Stimulated activated memory B cell treated with anti-CD40 and anti-IgM and Interleukin-4, amounts not matched to agents 10 μg/mL and 1 μg/mL and 100 μg/mL, for 72 hours (primary cell): ENCODE results near the gene ACYP2.

Experiments
- ATAC-seq: fragments of 150-1000 bp; cut with Tn5 transposase; 2 replicates; pipeline ENCODE4 v1.10.0; 2021
- H3K27ac Mint-ChIP-seq: one replicate; pipeline ENCODE4 v1.8.0; 2022; ENCODE audit warnings: mild to moderate bottlenecking, mixed read lengths
- H3K27me3 Mint-ChIP-seq: one replicate; pipeline ENCODE4 v1.8.0; 2022; ENCODE audit warnings: mixed read lengths
- H3K36me3 Mint-ChIP-seq: one replicate; pipeline ENCODE4 v1.8.0; 2022; ENCODE audit warnings: mixed read lengths
- H3K4me1 Mint-ChIP-seq: one replicate; pipeline ENCODE4 v1.8.0; 2022; ENCODE audit warnings: mixed read lengths
- H3K4me3 Mint-ChIP-seq: one replicate; pipeline ENCODE4 v1.8.0; 2022; ENCODE audit warnings: mild to moderate bottlenecking, moderate library complexity, mixed read lengths
- H3K9me3 Mint-ChIP-seq: one replicate; pipeline ENCODE4 v1.8.0; 2022; ENCODE audit warnings: mixed read lengths

Gene ACYP2

DNA sequence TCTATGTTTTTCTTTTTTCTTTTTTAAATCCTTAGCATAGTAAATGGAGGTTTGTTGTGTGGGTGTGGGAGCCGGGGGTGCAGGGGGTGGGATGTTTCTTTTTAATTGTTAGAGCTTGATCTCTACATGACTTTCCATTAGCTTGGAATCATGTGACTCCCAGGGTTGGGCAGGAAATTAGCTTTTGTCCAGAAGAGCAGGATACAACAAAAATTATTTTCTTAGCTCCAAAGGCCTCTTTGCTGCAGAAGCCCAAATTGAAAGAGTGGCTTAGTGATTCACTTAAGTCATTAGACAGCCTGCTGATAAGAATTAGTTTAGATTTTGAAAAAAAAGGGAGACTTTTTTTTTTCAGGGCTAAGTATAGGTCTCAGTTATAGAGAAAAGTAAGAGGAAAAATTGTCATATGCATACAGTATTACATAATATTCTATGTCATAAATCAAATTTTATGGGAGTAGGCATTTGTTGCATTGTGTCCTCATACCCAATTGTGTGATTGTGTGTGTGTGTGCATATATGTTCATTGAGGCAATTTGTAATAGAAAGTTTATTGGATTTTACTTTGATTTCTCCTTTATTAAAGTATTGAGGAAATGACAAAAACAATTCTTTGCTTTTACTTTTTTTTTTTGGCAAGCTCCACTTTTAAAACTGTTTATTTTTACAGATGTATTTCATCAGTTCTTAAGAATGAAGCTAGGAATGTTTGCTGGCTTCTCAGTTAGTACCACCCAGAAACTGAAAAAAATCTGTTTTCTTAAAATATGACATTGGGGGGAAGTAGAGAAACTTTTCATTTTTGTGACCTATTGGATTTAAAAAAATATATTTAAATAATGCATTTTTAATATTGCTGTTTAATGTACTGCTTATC, 93.2 kb downstream of the ACYP2 start:
- ATAC-seq: no peak
- Mint-ChIP-seq H3K4me3 (no peak overlapping the region), H3K4me1 (no peaks in the 10 kb centered on the region), H3K36me3 (peaks cover 12% of the 10 kb centered on the region), H3K27me3 (no peaks in the 10 kb centered on the region), H3K9me3 (peaks cover 2% of the 10 kb centered on the region), H3K27ac (no peak overlapping the region)

GRCh38 chr2:54209379-54209778, 94.0 kb downstream of the ACYP2 start:
- ATAC-seq: no peak
- H3K36me3 Mint-ChIP-seq: peaks cover 17% of the 10 kb centered on the region
- H3K9me3 Mint-ChIP-seq: peaks cover 6% of the 10 kb centered on the region
- no peak overlapping the region for H3K4me3 Mint-ChIP-seq
- H3K27me3 Mint-ChIP-seq: no peaks in the 10 kb centered on the region
- no peaks in the 10 kb centered on the region for H3K4me1 Mint-ChIP-seq
- no peak overlapping the region for H3K27ac Mint-ChIP-seq

GRCh38 chr2:54212456-54212855, 97.0 kb downstream of the ACYP2 start:
- Mint-ChIP-seq H3K9me3 (peaks cover 12% of the 10 kb centered on the region), H3K36me3 (peaks cover 20% of the 10 kb centered on the region), H3K27ac (no peak overlapping the region), H3K4me3 (no peak overlapping the region), H3K27me3 (no peaks in the 10 kb centered on the region), H3K4me1 (no peaks in the 10 kb centered on the region)
- no peak for ATAC-seq

- Mint-ChIP-seq H3K27me3 (no peaks in the 10 kb centered on the region), H3K4me3 (no peak overlapping the region), H3K9me3 (peaks cover 12% of the 10 kb centered on the region), H3K36me3 (peaks cover 20% of the 10 kb centered on the region), H3K4me1 (no peaks in the 10 kb centered on the region), H3K27ac (no peak overlapping the region)
- no peak for ATAC-seq
Observed at GRCh38 chr2:54213082-54213481, 97.7 kb downstream of the ACYP2 start.

DNA sequence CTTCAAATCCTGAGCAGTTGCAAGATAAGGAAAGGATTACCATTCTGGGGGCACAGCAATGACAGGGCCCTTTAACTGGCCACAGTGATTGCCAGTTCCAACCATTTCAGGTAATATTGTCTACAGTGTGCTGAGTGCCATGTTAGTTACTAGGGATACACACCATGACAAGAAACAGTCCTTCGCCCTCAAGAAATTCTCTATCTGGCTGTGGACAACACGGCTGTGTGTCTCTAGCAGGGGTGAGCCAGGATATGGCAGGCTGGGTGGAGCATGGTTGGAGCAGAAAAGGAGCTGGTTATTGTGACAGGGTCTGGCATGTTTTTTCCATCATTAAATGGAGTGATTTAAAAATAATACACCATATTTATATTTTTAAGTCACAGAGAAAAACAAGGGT, 109.6 kb downstream of the ACYP2 start:
- Mint-ChIP-seq H3K4me1 (no peaks in the 10 kb centered on the region), H3K4me3 (no peak overlapping the region), H3K9me3 (no peaks in the 10 kb centered on the region), H3K27ac (no peak overlapping the region), H3K36me3 (peaks cover 22% of the 10 kb centered on the region), H3K27me3 (no peaks in the 10 kb centered on the region)
- ATAC-seq: no peak

GRCh38 chr2:54226260-54226659, 110.8 kb downstream of the ACYP2 start:
- Mint-ChIP-seq H3K27ac (no peak overlapping the region), H3K9me3 (no peaks in the 10 kb centered on the region)

GRCh38 chr2:54227798-54228197, 112.4 kb downstream of the ACYP2 start:
- Mint-ChIP-seq H3K4me1 (no peaks in the 10 kb centered on the region), H3K27me3 (no peaks in the 10 kb centered on the region), H3K4me3 (no peak overlapping the region), H3K27ac (no peak overlapping the region), H3K9me3 (peaks cover 3% of the 10 kb centered on the region), H3K36me3 (peaks cover 31% of the 10 kb centered on the region)
- ATAC-seq: no peak

More at GRCh38 chr2:54226260-54226659, 110.8 kb downstream of the ACYP2 start:
- Mint-ChIP-seq H3K4me1 (no peaks in the 10 kb centered on the region), H3K4me3 (no peak overlapping the region), H3K27me3 (no peaks in the 10 kb centered on the region), H3K36me3 (peaks cover 22% of the 10 kb centered on the region)
- no peak for ATAC-seq

GRCh38 chr2:54228945-54229344, 113.5 kb downstream of the ACYP2 start:
- H3K4me3 Mint-ChIP-seq: no peak overlapping the region
- H3K36me3 Mint-ChIP-seq: peaks cover 27% of the 10 kb centered on the region
- H3K27me3 Mint-ChIP-seq: no peaks in the 10 kb centered on the region
- no peaks in the 10 kb centered on the region for H3K4me1 Mint-ChIP-seq
- H3K27ac Mint-ChIP-seq: no peak overlapping the region
- H3K9me3 Mint-ChIP-seq: peaks cover 3% of the 10 kb centered on the region
- no peak for ATAC-seq

- no peak for ATAC-seq
- H3K4me1 Mint-ChIP-seq: no peaks in the 10 kb centered on the region
- H3K9me3 Mint-ChIP-seq: peaks cover 10% of the 10 kb centered on the region
Observed at GRCh38 chr2:54233832-54234649, 118.6 kb downstream of the ACYP2 start.

GRCh38 chr2:54237428-54237827, 122.0 kb downstream of the ACYP2 start:
- no peaks in the 10 kb centered on the region for H3K4me1 Mint-ChIP-seq
- no peaks in the 10 kb centered on the region for H3K27me3 Mint-ChIP-seq

More at GRCh38 chr2:54233832-54234649, 118.6 kb downstream of the ACYP2 start:
- Mint-ChIP-seq H3K27ac (no peak overlapping the region), H3K36me3 (peaks cover 29% of the 10 kb centered on the region), H3K27me3 (no peaks in the 10 kb centered on the region), H3K4me3 (no peak overlapping the region)

GRCh38 chr2:54239427-54239826, 124.0 kb downstream of the ACYP2 start:
- H3K4me1 Mint-ChIP-seq: no peaks in the 10 kb centered on the region
- peaks cover 21% of the 10 kb centered on the region for H3K36me3 Mint-ChIP-seq
- peaks cover 8% of the 10 kb centered on the region for H3K9me3 Mint-ChIP-seq
- ATAC-seq: no peak
- H3K27me3 Mint-ChIP-seq: no peaks in the 10 kb centered on the region
- no peak overlapping the region for H3K27ac Mint-ChIP-seq
- H3K4me3 Mint-ChIP-seq: no peak overlapping the region

More at GRCh38 chr2:54237428-54237827, 122.0 kb downstream of the ACYP2 start:
- ATAC-seq: no peak
- H3K4me3 Mint-ChIP-seq: no peak overlapping the region
- no peak overlapping the region for H3K27ac Mint-ChIP-seq
- H3K9me3 Mint-ChIP-seq: peaks cover 10% of the 10 kb centered on the region
- H3K36me3 Mint-ChIP-seq: peaks cover 25% of the 10 kb centered on the region

DNA sequence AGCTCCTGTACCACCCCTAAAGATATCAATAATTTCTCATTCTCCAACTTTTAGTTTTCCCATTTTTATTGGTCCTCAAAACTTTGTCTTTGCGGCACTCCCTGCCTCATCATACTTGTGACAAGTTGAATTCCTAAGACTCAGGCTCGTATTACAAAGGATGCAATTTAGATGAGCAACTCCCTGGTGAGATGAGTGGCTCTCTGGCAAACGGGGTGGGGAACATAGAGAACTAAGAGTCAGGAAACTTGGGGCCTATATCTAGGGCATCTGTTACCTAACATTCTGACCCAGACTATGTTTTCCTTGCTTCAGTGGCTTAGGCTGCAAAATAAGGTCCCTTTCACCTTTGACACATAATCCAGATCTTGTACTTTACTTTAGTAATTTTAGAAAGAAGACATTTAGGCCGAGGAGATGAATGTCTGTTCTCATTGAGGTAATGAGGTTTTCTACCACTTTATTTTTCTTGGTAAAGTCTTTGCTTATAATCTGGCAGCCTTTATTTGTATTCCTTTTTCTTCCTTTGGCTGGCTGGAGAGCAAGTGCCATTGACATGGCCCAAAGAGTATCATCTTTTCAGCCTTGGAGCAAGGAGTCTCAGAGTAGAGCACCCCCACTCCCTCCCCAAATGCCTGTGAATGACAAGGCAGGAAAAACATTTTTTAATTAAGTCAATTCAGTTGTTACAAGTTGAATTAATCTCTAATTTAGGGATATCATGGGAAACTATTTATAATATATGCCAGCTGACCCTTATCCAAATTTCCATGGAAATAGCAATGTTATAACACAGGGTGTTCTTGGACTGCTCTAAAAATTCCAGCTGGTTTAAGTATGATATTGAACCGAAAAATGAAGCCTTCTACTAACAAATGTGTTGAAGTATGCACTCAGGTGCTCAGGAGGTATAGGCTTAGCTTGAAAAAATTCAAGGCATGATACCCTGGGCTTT, 125.4 kb downstream of the ACYP2 start:
- Mint-ChIP-seq H3K27ac (no peak overlapping the region), H3K36me3 (peaks cover 28% of the 10 kb centered on the region), H3K4me3 (no peak overlapping the region), H3K9me3 (peaks cover 6% of the 10 kb centered on the region), H3K4me1 (no peaks in the 10 kb centered on the region), H3K27me3 (no peaks in the 10 kb centered on the region)
- ATAC-seq: no peak

DNA sequence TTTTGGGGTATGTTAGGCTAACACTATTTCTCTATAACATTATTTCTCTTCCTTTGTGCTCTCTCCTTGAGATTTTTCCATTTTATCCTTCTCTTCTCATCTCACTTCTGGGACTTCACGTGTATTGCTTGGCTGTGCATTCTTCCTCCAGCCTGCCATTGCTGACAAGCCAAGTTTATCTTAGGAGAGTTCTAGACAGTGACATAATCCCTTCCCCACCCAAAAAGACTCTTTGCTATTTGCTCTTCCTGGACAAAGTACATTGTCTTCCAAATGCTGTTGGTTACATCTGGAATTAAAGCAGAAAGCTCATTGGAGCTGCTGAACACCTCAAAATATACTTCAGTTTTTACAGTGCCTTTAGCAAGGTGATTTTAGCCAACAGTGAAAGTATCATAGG, 131.7 kb downstream of the ACYP2 start:
- no peak for ATAC-seq
- H3K4me3 Mint-ChIP-seq: no peak overlapping the region
- no peaks in the 10 kb centered on the region for H3K4me1 Mint-ChIP-seq
- no peaks in the 10 kb centered on the region for H3K9me3 Mint-ChIP-seq
- peaks cover 24% of the 10 kb centered on the region for H3K36me3 Mint-ChIP-seq
- no peaks in the 10 kb centered on the region for H3K27me3 Mint-ChIP-seq
- H3K27ac Mint-ChIP-seq: no peak overlapping the region

DNA sequence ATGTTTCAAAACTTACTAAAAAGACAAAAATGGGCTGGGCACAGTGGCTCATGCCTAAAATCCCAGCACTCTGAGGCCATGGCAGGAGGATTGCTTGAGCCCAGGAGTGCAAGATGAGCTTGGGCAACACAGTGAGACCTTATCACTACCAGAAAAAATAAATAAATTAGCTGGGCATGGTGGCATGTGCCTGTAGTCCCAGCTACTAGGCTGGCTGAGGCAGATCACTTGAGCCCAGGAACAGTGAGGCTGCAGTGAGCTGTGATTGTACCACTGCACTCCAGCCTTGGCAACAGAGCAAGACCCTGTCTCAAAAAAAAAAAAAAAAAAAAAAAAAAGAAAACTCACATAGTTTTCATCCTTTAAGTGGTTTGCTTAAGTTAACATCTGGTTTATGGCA, 134.2 kb downstream of the ACYP2 start:
- Mint-ChIP-seq H3K36me3 (peaks cover 38% of the 10 kb centered on the region), H3K4me3 (no peak overlapping the region), H3K27me3 (no peaks in the 10 kb centered on the region), H3K27ac (no peak overlapping the region), H3K9me3 (no peaks in the 10 kb centered on the region), H3K4me1 (no peaks in the 10 kb centered on the region)
- ATAC-seq: no peak

GRCh38 chr2:54254180-54254579, 138.8 kb downstream of the ACYP2 start:
- H3K36me3 Mint-ChIP-seq: peaks cover 28% of the 10 kb centered on the region
- no peak overlapping the region for H3K27ac Mint-ChIP-seq
- no peak for ATAC-seq
- H3K4me1 Mint-ChIP-seq: no peaks in the 10 kb centered on the region
- H3K9me3 Mint-ChIP-seq: no peaks in the 10 kb centered on the region
- H3K27me3 Mint-ChIP-seq: no peaks in the 10 kb centered on the region
- no peak overlapping the region for H3K4me3 Mint-ChIP-seq
